GM12874 (cell line): Measurements from ENCODE around the gene PPARGC1A.

Source experiments
- CTCF ChIP-seq: IDR thresholded peaks from 2 replicates; pipeline ENCODE4 v1.5.1; 2011; ENCODE audit warnings: low read depth, mild to moderate bottlenecking, control low read depth, low read length, moderate library complexity; ENCODE audit not compliant: insufficient read depth

Gene PPARGC1A

GRCh38 chr4:23818097-23818885 is 71.6 kb downstream of the PPARGC1A start:
- no peak for TF ChIP-seq CTCF

GRCh38 chr4:23814996-23815660 is 74.7 kb downstream of the PPARGC1A start:
- TF ChIP-seq CTCF: no peak

- no peak for TF ChIP-seq CTCF
These were observed 75.3 kb downstream of the PPARGC1A start for GRCh38 chr4:23814587-23814986.

GRCh38 chr4:23811161-23811560 is 78.7 kb downstream of the PPARGC1A start:
- TF ChIP-seq CTCF: no peak

- no peak for TF ChIP-seq CTCF
These were observed 84.4 kb downstream of the PPARGC1A start for GRCh38 chr4:23805450-23805851.

DNA sequence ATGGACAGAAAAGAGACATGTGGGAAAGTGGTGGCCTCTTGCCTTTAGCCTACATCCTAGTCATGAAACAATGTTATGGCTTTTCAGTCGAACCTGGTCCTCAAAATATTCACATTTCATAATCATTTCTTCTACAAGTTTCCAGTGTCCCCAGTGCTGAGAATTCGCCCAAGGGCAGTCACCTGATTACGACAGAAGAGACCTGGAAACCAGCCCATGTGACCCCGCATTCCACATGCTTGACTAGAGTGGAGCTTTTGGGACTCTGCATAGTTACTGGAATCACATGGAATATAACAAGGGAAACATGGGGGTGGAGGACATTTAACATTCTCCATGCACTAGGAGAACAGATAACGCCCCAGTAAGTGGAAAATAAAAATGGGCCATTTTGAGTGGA is 100.1 kb downstream of the PPARGC1A start:
- no peak for TF ChIP-seq CTCF

GRCh38 chr4:23788460-23788859 is 101.4 kb downstream of the PPARGC1A start:
- no peak for TF ChIP-seq CTCF
